Measurements from ENCODE around the gene ADD3.
"Not testable (repeated sequence)": the region's sequence is repeated elsewhere in the genome, so short reads cannot be mapped to it uniquely, and the experiment has no call there.

The ADD3 gene

DNA sequence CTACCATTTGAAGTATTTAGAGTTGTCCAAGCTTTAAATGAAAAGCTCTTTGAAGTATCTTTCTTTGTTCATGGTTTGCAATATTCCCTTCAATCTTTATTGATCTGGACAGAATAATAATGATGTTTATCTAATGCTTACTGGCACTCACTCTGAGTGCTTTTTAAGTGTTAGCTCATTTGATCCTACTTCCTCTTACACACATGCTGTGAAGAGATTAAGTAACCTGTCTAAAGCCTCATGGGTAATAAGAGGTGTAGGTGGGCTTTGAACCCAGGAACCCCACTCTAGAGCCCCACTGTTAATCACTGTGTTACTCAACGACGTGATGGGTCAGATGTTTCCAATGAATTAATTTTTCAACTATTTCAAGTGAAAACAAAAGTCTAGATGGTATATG, 31.1 kb upstream of the ADD3 start:
- peak; percentile 39 for DNase-seq

DNA sequence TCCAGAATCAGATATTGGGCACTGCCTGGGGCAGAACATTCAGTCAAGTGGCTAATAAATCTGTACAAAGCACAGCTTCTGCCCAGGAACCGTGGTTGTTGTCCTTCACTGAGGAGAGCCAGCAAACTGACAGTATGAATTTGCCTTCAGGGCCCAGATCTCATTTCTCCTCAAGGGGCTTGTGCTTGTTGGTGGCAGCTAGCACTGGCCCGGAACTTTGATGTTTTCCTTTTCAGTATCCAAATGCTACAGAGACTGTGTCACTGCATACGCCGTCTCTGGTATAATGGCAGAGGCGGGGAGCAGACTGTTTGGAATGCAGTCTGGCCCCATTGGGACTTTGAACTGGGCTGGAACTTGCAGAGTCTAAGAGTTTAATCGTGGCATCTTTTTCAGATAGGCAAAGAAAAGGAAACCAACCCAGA, 30.4 kb upstream of the ADD3 start:
- peak; percentile 63 for DNase-seq

- DNase-seq = peak; percentile 32
These were observed 29.3 kb upstream of the ADD3 start for GRCh38 chr10:109978481-109978880.

DNA sequence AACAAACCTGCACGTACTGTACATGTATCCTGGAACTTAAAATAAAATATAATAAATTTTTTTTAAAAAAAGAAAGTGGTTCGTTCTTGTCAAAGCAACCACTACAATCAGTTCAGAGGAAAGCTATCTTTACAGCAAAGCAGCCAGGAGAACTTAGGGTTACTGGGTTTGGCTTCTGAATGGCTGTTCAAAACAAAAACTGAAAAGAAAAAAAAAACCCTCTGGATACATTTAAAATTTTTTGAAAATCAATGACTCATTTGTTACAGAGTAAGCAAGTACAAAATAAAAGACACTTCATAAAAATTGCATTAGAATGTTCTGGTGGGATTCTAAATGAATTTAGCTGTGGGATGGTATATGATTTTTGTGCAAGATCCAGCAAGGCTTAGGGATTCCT, 28.6 kb upstream of the ADD3 start:
- DNase-seq = no peak

DNA sequence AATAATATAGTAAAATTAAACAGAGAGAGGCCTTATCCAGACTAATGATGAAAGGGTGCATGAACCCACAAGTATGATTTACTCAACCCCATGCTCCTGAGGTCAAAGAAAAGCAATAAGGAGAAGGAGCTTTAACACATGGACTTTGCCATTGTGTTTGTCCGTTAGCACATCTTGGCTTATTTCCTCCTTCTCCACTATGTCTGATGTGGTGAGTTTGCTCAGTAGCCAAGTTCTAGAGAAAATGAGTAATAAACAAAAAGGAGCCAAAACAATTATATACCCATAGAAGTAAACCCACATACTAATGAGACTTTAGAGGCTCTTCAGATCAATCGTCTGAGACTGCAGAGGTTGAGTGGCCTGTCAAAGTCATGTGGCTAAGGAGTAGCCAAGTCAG, 26.1 kb upstream of the ADD3 start:
- DNase-seq = no peak

GRCh38 chr10:109982123-109982522, 25.7 kb upstream of the ADD3 start:
- no peak for DNase-seq

GRCh38 chr10:109982812-109983211, 25.0 kb upstream of the ADD3 start:
- DNase-seq = no peak

- no peak for DNase-seq
These were observed 23.8 kb upstream of the ADD3 start for GRCh38 chr10:109984013-109984412.

GRCh38 chr10:109985768-109986167, 22.0 kb upstream of the ADD3 start:
- DNase-seq = not testable (repeated sequence)

DNA sequence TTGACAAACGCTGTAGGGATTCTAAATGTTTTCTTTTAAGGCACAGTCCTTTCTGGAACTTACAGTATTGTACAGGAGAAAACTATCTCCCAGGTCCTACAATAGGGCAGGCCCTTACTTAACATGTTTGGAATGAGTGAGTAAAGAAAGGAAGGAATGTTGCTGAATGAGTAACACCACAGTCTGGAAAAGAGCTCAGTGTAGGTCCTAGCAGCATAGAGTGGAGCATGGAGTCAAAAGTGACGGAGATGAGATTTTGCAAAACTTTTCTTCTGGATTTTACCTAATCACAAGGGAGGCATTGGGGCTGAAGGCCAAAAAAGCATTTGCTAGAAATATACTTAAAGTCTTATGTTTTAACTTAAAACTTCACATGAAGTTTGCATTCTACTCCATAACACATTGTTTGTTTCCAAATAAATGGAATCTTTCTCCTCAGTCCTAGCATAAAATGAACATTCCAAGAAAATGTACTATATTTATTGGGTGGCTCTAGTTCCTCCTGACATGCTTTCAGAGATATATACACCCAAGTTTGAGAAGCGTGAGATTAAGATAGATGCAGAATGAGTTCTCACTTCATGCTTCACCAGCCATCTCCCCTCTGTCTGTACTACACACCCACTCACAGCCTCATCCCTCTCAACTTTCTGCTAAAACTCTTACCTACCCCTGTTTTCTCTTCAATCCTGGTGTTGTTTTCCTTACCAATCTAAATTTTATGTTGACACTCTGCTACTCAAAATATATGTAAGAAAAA, 20.2 kb upstream of the ADD3 start:
- no peak for DNase-seq

- no peak for DNase-seq
These were observed 19.6 kb upstream of the ADD3 start for GRCh38 chr10:109988212-109988596.

DNA sequence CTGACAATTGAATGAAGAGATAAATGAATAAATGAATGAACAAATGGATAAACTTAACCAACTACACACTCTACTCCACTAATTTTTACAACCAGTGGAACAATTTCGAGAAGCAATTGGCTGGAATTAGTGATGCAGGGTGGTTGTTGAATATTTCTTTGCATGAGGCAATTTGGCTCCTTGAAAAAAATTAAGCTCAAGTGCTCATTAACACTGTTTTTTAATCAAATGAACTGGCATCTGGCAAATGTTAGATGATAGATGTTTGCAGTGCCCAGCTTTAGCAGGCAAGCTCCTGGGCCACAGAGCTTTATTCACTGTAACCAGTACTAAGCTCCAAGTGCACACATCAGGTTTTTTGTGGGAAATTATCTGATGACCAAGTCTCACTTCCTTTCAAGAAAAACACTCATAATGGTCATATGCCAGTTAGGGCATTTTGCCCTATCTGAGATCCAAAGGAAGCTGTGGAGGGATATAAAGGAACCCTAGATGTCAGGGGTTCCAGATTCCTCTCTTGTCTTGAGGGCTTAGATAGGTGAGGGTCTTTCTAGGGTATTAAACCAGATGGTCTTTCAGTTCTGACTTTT, 16.4 kb upstream of the ADD3 start:
- DNase-seq = no peak

GRCh38 chr10:109992485-109992884, 15.3 kb upstream of the ADD3 start:
- no peak for DNase-seq

- no peak for DNase-seq
These were observed 14.0 kb upstream of the ADD3 start for GRCh38 chr10:109993551-109994330.

DNA sequence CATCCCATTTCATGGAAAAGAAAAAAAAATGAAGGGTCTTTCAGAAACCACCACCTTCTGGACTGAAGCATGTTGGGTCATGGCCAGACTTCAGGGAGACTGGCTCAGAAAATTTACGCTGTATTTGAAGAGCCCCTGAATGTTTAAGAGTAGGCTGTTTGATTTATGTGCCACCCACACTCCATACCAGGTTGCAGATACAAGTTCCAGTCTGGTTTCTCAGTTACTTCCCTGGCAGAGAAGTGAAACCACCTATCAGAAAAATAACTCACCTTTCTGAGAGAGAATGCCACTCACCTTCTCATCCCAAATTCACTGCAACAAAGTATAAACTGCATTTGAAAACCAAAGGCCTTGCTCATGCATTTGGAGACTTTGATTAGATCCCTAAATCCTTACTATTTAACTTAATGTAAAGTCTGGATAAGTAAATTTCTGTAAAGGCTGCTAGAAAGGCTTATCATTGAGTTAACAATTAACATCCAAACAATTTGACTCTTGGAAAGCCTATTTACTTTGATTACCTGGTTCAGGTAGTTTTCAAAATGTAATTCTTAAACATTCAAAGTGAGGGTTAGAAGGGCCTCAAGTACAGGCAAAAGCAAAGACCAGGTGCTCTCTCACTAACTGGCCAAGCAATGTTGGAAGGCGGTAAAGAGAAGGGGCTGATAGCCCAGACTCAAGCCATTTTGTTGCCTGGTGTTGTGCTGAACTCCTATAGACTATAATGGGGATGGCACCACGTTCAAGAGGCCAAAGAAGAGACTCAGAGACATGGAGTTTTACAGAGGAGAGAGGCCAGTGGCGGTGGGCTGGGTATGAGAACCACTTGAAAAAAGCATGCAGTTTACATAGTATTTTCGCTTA, 12.8 kb upstream of the ADD3 start:
- DNase-seq = no peak

- no peak for DNase-seq
These were observed 12.2 kb upstream of the ADD3 start for GRCh38 chr10:109995595-109995994.

- no peak for DNase-seq
These were observed 11.6 kb upstream of the ADD3 start for GRCh38 chr10:109996225-109996624.

GRCh38 chr10:109996766-109997171, 11.0 kb upstream of the ADD3 start:
- DNase-seq = no peak

GRCh38 chr10:109997233-109997632, 10.6 kb upstream of the ADD3 start:
- no peak for DNase-seq

GRCh38 chr10:109998513-109998912, 9.3 kb upstream of the ADD3 start:
- no peak for DNase-seq

DNA sequence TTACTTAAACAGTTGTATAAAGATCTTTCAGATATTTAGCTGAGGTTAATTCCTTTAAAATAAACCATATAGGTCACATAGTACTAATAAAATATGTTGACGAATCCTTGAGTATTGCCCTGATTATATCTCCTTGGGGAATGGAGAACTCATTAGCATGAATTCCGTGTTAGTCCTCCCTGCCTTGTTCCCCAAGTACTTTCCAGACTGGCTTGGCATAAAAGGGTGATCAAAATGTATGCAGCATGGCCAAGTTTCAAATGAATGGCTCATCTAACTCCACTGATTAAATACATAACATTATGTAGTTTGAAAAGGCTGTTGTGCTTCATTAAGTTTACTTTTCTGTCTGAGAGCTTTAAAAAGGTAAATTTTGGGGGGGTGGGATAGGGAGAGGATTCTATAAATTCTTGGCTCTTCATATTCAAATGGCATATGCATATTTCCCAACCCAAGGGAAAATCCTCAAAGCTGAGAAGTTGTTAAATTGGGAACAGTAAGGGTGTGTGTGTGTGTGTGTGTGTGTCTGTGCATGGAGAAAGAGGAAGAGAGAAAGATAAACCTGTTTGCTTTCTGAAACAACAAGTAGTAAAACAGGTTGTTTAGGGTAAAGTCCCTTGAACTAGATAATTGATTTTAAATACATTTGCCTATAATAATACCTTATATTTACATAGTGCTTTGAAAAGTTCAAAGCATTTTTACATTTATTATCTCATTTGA, 4.8 kb upstream of the ADD3 start:
- no peak for DNase-seq

GRCh38 chr10:110003524-110003885, 4.3 kb upstream of the ADD3 start:
- no peak for DNase-seq
